Left renal pelvis (tissue), 4 donors: Measurements from ENCODE around the gene FHOD3. TPM values are rescaled to one million over a fixed set of nuclear protein-coding genes. Genes with fewer than 3 reads are reported as not detected.
"Not testable (repeated sequence)": the region's sequence is repeated elsewhere in the genome, so short reads cannot be mapped to it uniquely, and the experiment has no call there.

Experiments
- DNase-seq, 4 donors: peaks; one replicate each; pipeline ENCODE4 v3.0.0-alpha.2; 2013; ENCODE audit warnings: low read depth in 4 of 4, low spot score in 3 of 4
- polyA plus RNA-seq, 4 donors: library from polyadenylated mRNA; unstranded; fragments of 120-200 nt; gene quantifications; one replicate each; pipeline ENCODE4 v1.2.1, GENCODE V29; 2013; ENCODE audit not compliant: insufficient read length in 4 of 4

FHOD3 gene
- polyA plus RNA-seq, 4 donors, result 4.3 to 40.3 (median 38.9) TPM

- no peak for DNase-seq
Observed at GRCh38 chr18:36717422-36718110, 420.1 kb downstream of the FHOD3 start.

GRCh38 chr18:36718705-36719328 lies 421.3 kb downstream of the FHOD3 start:
- DNase-seq, result no peak

- DNase-seq, result no peak
Observed at GRCh38 chr18:36719630-36720029, 422.1 kb downstream of the FHOD3 start.

GRCh38 chr18:36721351-36721750 lies 423.8 kb downstream of the FHOD3 start:
- not testable (repeated sequence) for DNase-seq

GRCh38 chr18:36724169-36724568 lies 426.7 kb downstream of the FHOD3 start:
- DNase-seq, result no peak

- no peak for DNase-seq
Observed at GRCh38 chr18:36724591-36725001, 427.1 kb downstream of the FHOD3 start.

GRCh38 chr18:36728345-36728744 lies 430.8 kb downstream of the FHOD3 start:
- no peak for DNase-seq

GRCh38 chr18:36729197-36729596 lies 431.7 kb downstream of the FHOD3 start:
- no peak for DNase-seq

GRCh38 chr18:36732264-36732663 lies 434.8 kb downstream of the FHOD3 start:
- DNase-seq, result no peak

GRCh38 chr18:36733150-36733549 lies 435.6 kb downstream of the FHOD3 start:
- no peak for DNase-seq

- no peak for DNase-seq
Observed at GRCh38 chr18:36734596-36734995, 437.1 kb downstream of the FHOD3 start.

- DNase-seq, result no peak
Observed at GRCh38 chr18:36735130-36735529, 437.6 kb downstream of the FHOD3 start.

GRCh38 chr18:36736094-36736493 lies 438.6 kb downstream of the FHOD3 start:
- no peak for DNase-seq

- no peak for DNase-seq
Observed at GRCh38 chr18:36737316-36737715, 439.8 kb downstream of the FHOD3 start.

- DNase-seq, result no peak
Observed at GRCh38 chr18:36744261-36744876, 446.9 kb downstream of the FHOD3 start.

- DNase-seq, result no peak
Observed at GRCh38 chr18:36745219-36745975, 447.9 kb downstream of the FHOD3 start.

- DNase-seq, result no peak
Observed at GRCh38 chr18:36752929-36753865, 455.7 kb downstream of the FHOD3 start.

GRCh38 chr18:36756242-36756641 lies 458.7 kb downstream of the FHOD3 start:
- DNase-seq, result no peak

- peak in 3 of 4 donors; percentile 24 to 36 (median 29) for DNase-seq
Observed at GRCh38 chr18:36757081-36757480, 459.6 kb downstream of the FHOD3 start.

GRCh38 chr18:36757991-36758390 lies 460.5 kb downstream of the FHOD3 start:
- no peak for DNase-seq
